ENCODE measurements around the gene PLPPR3. TPM values are rescaled to one million over a fixed set of nuclear protein-coding genes. Genes with fewer than 3 reads are reported as not detected.

Gene PLPPR3
- total RNA-seq, 4 donors from 2014 or later: not detected

GRCh38 chr19:806815-807421 lies 14.8 kb downstream of the PLPPR3 start:
- no peak for DNase-seq
- H3K4me1 ChIP-seq: peaks cover 16 to 20% of the 10 kb centered on the region in 2 donors
- no peak overlapping the region for H3K4me3 ChIP-seq
- ATAC-seq: no peak
- in situ Hi-C loops (cut with MboI; ENCODE audit: low sequenced_read_pairs in 4 of 4) (no loop called here), intact Hi-C loops (cut with DNase I; ENCODE audit: low total_unique reads) (no loop called here)
- H3K27ac ChIP-seq: no peak overlapping the region
- H3K36me3 ChIP-seq: peaks cover 0 to 81% of the 10 kb centered on the region in 2 donors
- no peak for TF ChIP-seq POLR2A (IDR thresholded peaks at IDR 0.05)
- no peak for TF ChIP-seq CTCF (IDR thresholded peaks at IDR 0.05 in 4 of 5, conservative IDR thresholded peaks at IDR 0.05 in 1 of 5)
- no peaks in the 10 kb centered on the region for H3K9me3 ChIP-seq
- H3K27me3 ChIP-seq: no peaks in the 10 kb centered on the region

- no peak for DNase-seq
- in situ Hi-C loops (cut with MboI; ENCODE audit: low sequenced_read_pairs in 4 of 4) (no loop called here), intact Hi-C loops (cut with DNase I; ENCODE audit: low total_unique reads) (no loop called here)
- H3K27ac ChIP-seq: no peak overlapping the region
- no peaks in the 10 kb centered on the region for H3K9me3 ChIP-seq
- H3K4me3 ChIP-seq: no peak overlapping the region
- no peaks in the 10 kb centered on the region for H3K27me3 ChIP-seq
- peaks cover 0 to 71% of the 10 kb centered on the region in 2 donors for H3K36me3 ChIP-seq
- ATAC-seq: no peak
- TF ChIP-seq CTCF (IDR thresholded peaks at IDR 0.05 in 4 of 5, conservative IDR thresholded peaks at IDR 0.05 in 1 of 5): no peak
- no peak for TF ChIP-seq POLR2A (IDR thresholded peaks at IDR 0.05)
- peaks cover 26 to 31% of the 10 kb centered on the region in 2 donors for H3K4me1 ChIP-seq
These were observed 15.9 kb downstream of the PLPPR3 start for GRCh38 chr19:805600-806550.

- H3K27ac ChIP-seq: no peak overlapping the region
- no peak for ATAC-seq
- in situ Hi-C loops (cut with MboI; ENCODE audit: low sequenced_read_pairs in 4 of 4): no loop called here
- H3K27me3 ChIP-seq: no peaks in the 10 kb centered on the region
- TF ChIP-seq POLR2A (IDR thresholded peaks at IDR 0.05): no peak
- TF ChIP-seq CTCF (IDR thresholded peaks at IDR 0.05 in 4 of 5, conservative IDR thresholded peaks at IDR 0.05 in 1 of 5): no peak
- peaks cover 0 to 64% of the 10 kb centered on the region in 2 donors for H3K36me3 ChIP-seq
- H3K9me3 ChIP-seq: no peaks in the 10 kb centered on the region
- intact Hi-C loops (cut with DNase I; ENCODE audit: low total_unique reads): no loop called here
- no peak overlapping the region for H3K4me3 ChIP-seq
- DNase-seq: no peak
- peaks cover 33 to 38% of the 10 kb centered on the region in 2 donors for H3K4me1 ChIP-seq
These were observed 16.6 kb downstream of the PLPPR3 start for GRCh38 chr19:805166-805551.

- in situ Hi-C loops (cut with MboI; ENCODE audit: low sequenced_read_pairs in 4 of 4) (no loop called here), intact Hi-C loops (cut with DNase I; ENCODE audit: low total_unique reads) (no loop called here)
- no peak for ATAC-seq
- Histone ChIP-seq H3K27ac (no peak overlapping the region), H3K4me1 (peaks cover 39 to 44% of the 10 kb centered on the region in 2 donors), H3K4me3 (no peak overlapping the region), H3K9me3 (no peaks in the 10 kb centered on the region), H3K36me3 (peaks cover 0 to 58% of the 10 kb centered on the region in 2 donors), H3K27me3 (no peaks in the 10 kb centered on the region)
- TF ChIP-seq CTCF (IDR thresholded peaks at IDR 0.05 in 4 of 5, conservative IDR thresholded peaks at IDR 0.05 in 1 of 5) (no peak), POLR2A (IDR thresholded peaks at IDR 0.05) (no peak)
- no peak for DNase-seq
These were observed 17.2 kb downstream of the PLPPR3 start for GRCh38 chr19:804419-805165.

Measured in gastrocnemius medialis (tissue), 4 donors.